Memory B cell (primary cell): ENCODE results near the gene CDH4.

Experiments used
- ATAC-seq: fragments of 150-1000 bp; cut with Tn5 transposase; 2 replicates; pipeline ENCODE4 v1.10.0; 2021; ENCODE audit warnings: low read depth, mild to moderate bottlenecking, moderate library complexity
- DNase-seq, 2 donors: peaks; one replicate each; pipeline ENCODE4 v3.0.0; 2022; ENCODE audit warnings: low spot score in 2 of 2
- H3K27ac Mint-ChIP-seq: one replicate; pipeline ENCODE4 v1.8.0; 2022; ENCODE audit warnings: mild to moderate bottlenecking, moderate library complexity, mixed read lengths
- H3K27me3 Mint-ChIP-seq: one replicate; pipeline ENCODE4 v1.8.0; 2022; ENCODE audit warnings: mixed read lengths
- H3K36me3 Mint-ChIP-seq: one replicate; pipeline ENCODE4 v1.8.0; 2022; ENCODE audit warnings: mild to moderate bottlenecking, mixed read lengths
- H3K4me1 Mint-ChIP-seq: one replicate; pipeline ENCODE4 v1.8.0; 2022; ENCODE audit warnings: mixed read lengths
- H3K4me3 Mint-ChIP-seq: one replicate; pipeline ENCODE4 v1.8.0; 2022; ENCODE audit warnings: mild to moderate bottlenecking, moderate library complexity, mixed read lengths
- H3K9me3 Mint-ChIP-seq: one replicate; pipeline ENCODE4 v1.8.0; 2022; ENCODE audit warnings: mixed read lengths

The CDH4 gene

DNA sequence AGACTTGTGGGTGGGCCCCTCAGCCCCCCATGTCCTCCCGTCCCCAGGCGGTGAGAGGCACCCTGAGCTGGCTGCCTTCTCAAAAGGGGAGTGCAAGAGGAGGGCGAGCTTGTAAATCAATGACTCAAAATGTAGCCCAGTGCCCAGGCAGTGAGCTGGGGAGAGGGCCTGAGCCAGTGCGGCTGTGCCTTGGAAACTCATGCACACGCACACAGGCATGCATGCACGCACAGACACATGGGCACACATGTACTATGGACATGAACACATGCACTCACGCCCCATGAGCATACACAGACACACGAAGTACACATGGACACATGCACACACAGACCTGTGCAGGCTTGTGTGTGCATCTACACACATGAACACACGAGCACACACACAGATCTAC, 680.1 kb downstream of the CDH4 start:
- ATAC-seq (no peak), DNase-seq (no peak)
- no peak overlapping the region for H3K27ac Mint-ChIP-seq

DNA sequence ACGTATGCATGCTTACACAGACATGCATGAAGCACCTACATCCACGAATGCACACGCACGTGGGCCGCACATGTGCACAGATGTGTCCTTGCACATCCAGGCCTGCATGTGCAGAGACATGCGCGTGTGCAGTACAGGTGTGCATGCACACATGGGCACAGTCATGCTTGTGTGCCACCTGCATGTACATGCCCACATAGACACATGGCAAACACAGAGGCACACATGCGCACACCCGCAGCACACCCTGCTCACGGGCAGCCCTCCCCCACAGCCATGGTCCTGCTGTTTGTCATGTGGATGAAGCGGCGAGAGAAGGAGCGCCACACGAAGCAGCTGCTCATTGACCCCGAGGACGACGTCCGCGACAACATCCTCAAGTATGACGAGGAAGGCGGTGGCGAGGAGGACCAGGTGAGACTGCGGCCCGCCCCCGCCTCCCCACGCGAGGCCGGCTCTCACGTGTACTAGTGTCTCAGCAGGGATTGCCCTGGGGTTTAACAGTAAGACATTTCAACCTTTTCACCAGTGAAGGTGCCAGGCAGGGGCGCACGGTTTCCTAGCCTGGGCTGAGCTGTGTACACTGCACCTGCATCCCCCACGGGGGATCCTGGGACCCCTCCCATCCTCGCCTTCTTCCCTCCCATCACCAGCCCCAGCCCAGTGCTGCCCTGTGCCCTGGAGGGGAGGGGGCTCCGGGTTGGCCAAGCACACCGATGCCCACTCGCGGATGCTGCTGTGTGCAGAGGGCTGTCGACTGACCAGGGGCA, 680.8 kb downstream of the CDH4 start:
- ATAC-seq (no peak), DNase-seq (no peak)
- Mint-ChIP-seq H3K4me1 (no peaks in the 10 kb centered on the region), H3K4me3 (no peak overlapping the region), H3K9me3 (no peaks in the 10 kb centered on the region), H3K27ac (no peak overlapping the region), H3K36me3 (no peaks in the 10 kb centered on the region), H3K27me3 (peaks cover 12% of the 10 kb centered on the region)

More for the DNA sequence above, 680.1 kb downstream of the CDH4 start:
- Mint-ChIP-seq H3K4me3 (no peak overlapping the region), H3K9me3 (no peaks in the 10 kb centered on the region), H3K4me1 (no peaks in the 10 kb centered on the region), H3K36me3 (no peaks in the 10 kb centered on the region), H3K27me3 (peaks cover 11% of the 10 kb centered on the region)

GRCh38 chr20:61933481-61933950, 681.5 kb downstream of the CDH4 start:
- Mint-ChIP-seq H3K27ac (no peak overlapping the region), H3K36me3 (no peaks in the 10 kb centered on the region), H3K9me3 (no peaks in the 10 kb centered on the region), H3K4me3 (no peak overlapping the region), H3K27me3 (peaks cover 13% of the 10 kb centered on the region), H3K4me1 (no peaks in the 10 kb centered on the region)
- DNase-seq (no peak), ATAC-seq (no peak)

GRCh38 chr20:61933951-61934715, 682.1 kb downstream of the CDH4 start:
- H3K4me3 Mint-ChIP-seq = no peak overlapping the region
- H3K27me3 Mint-ChIP-seq = peaks cover 13% of the 10 kb centered on the region

DNA sequence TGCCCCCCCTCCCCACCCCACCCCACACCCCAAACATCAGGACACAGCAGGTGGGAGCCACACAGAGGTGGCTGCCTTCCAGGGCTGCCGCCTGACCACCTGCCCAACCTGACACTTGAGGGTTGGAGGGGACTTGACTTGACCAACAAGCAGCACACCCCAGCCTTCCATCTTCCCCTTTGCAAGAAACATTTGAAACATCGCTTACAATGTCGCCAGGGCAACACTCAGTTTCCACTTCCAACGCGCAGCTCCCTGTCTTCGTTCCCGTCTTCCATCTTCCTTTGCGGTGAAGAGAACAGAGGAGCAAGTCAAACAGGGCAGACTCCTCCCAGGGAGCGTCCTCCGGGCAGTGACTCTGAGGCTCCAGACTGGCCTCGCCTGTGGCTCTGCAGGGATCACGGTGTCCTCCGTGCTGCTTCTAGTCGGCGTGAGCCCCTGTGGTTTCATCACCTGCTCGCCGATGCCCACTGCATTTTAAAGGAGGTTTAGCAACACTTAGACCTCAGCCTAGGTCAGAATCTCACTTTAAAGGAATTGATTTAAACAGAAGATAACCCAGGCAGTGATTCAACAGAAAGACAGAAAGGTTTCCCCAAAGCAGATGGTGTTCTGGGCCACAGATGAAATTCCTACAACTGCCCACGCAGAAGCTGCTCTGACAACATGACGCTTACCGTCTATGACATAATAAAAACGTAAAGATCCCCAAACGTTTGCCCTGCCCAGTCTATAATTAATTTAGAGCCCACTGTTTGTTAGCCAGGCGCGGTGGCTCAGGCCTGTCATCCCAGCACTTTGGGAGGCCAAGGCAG, 682.9 kb downstream of the CDH4 start:
- DNase-seq = no peak
- no peak overlapping the region for H3K4me3 Mint-ChIP-seq
- no peak overlapping the region for H3K27ac Mint-ChIP-seq
- ATAC-seq = no peak
- no peaks in the 10 kb centered on the region for H3K9me3 Mint-ChIP-seq
- H3K27me3 Mint-ChIP-seq = peaks cover 13% of the 10 kb centered on the region
- H3K36me3 Mint-ChIP-seq = no peaks in the 10 kb centered on the region
- H3K4me1 Mint-ChIP-seq = no peaks in the 10 kb centered on the region

More at GRCh38 chr20:61933951-61934715, 682.1 kb downstream of the CDH4 start:
- ATAC-seq (no peak), DNase-seq (no peak)
- Mint-ChIP-seq H3K4me1 (no peaks in the 10 kb centered on the region), H3K9me3 (no peaks in the 10 kb centered on the region), H3K36me3 (no peaks in the 10 kb centered on the region), H3K27ac (no peak overlapping the region)

DNA sequence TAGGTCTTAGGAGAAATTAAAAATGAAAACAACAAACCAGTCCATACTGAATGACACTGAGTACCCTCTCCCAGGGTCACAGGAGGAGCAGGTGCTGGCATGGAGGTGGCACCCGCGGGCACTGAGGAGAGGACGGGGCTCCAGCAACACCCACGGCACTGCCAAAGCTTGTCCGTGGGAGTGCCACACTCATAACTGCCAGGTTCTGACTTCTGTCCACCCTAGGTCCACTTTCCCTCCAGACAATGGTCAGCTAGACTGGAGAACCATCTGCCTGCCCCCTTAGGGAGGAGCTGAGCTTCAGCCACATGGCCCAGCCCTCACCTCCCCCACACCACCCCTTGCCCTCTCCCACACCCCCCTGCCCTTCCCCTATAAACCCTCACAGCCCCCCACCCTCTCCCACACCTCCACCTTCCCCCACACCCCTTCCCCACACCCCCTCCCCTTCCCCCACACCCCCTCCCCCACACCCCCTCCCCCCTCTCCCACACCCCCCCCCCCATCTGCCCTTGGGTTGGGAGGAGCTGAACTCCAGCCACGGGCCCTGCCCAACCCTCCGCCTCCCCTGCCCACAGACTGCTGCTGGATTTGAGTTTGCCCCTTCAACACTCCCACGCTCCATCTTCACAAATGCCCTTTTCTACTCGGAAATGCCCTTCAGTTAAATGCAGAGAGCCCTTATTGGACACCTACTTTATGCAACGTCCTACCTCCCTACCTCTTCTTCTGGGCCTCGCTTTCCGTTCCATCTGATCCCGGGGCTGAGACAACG, 684.1 kb downstream of the CDH4 start:
- DNase-seq (no peak), ATAC-seq (no peak)
- H3K27ac Mint-ChIP-seq = no peak overlapping the region
- H3K4me1 Mint-ChIP-seq = no peaks in the 10 kb centered on the region
- H3K36me3 Mint-ChIP-seq = no peaks in the 10 kb centered on the region
- no peak overlapping the region for H3K4me3 Mint-ChIP-seq
- peaks cover 13% of the 10 kb centered on the region for H3K27me3 Mint-ChIP-seq
- no peaks in the 10 kb centered on the region for H3K9me3 Mint-ChIP-seq

DNA sequence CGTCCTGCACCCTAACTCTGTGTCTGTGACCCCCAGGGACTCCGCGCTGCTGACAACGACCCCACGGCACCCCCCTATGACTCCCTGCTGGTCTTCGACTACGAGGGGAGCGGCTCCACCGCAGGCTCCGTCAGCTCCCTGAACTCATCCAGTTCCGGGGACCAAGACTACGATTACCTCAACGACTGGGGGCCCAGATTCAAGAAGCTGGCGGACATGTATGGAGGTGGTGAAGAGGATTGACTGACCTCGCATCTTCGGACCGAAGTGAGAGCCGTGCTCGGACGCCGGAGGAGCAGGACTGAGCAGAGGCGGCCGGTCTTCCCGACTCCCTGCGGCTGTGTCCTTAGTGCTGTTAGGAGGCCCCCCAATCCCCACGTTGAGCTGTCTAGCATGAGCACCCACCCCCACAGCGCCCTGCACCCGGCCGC, 684.7 kb downstream of the CDH4 start:
- ATAC-seq = no peak

GRCh38 chr20:61937146-61937962, 685.3 kb downstream of the CDH4 start:
- Mint-ChIP-seq H3K36me3 (no peaks in the 10 kb centered on the region), H3K27ac (no peak overlapping the region), H3K9me3 (no peaks in the 10 kb centered on the region), H3K4me3 (no peak overlapping the region), H3K4me1 (no peaks in the 10 kb centered on the region), H3K27me3 (peaks cover 13% of the 10 kb centered on the region)
- ATAC-seq (no peak), DNase-seq (no peak)

More for the DNA sequence above, 684.7 kb downstream of the CDH4 start:
- no peak overlapping the region for H3K27ac Mint-ChIP-seq
- no peaks in the 10 kb centered on the region for H3K36me3 Mint-ChIP-seq
- no peak overlapping the region for H3K4me3 Mint-ChIP-seq
- H3K4me1 Mint-ChIP-seq = no peaks in the 10 kb centered on the region
- no peaks in the 10 kb centered on the region for H3K9me3 Mint-ChIP-seq
- DNase-seq = no peak
- H3K27me3 Mint-ChIP-seq = peaks cover 13% of the 10 kb centered on the region

DNA sequence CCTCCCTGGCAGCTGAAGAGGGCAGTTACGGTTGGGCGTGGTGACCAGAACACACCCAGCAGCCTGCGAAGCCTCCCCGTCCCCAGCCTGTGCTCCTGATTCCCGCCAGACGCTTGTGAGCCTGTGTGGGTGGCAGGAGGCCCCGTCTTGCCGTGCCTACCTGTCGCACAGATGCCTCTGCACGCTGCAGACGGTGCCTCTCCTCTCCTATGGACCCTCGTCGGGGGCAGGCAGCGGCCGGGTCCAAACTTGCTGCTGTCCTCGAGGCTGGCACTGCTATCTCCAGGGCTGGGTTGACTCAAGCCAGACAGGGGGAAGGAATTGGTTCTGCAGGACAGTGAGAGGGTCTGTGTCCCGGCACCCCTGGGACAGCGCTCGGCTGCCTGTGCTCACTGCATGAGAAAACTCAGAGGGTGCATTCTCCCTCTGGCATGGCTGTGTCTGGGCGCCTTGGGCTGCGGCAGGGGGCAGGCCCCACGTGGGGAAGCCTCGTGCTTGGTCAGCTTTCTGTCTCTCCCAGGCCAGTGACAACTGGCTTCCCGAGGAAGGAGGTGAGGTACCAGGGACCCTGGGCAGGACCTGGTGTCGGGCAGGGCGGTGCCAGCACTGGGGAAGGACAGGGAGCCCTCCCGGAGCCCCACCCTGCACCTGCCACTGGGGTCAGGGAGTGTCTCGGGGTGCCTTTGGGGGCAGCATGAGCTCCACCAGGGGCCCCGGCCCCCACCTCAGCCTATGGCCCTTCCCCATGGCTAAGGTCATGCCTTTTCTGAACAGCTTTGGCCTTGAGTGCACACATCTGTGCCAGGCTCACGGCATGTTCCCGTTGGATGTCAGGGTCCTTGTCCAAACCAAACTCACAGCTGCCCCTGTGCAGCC, 686.1 kb downstream of the CDH4 start:
- H3K27ac Mint-ChIP-seq = no peak overlapping the region
- H3K36me3 Mint-ChIP-seq = no peaks in the 10 kb centered on the region
- H3K9me3 Mint-ChIP-seq = no peaks in the 10 kb centered on the region
- peaks cover 9% of the 10 kb centered on the region for H3K27me3 Mint-ChIP-seq
- no peak overlapping the region for H3K4me3 Mint-ChIP-seq
- no peak for ATAC-seq
- no peaks in the 10 kb centered on the region for H3K4me1 Mint-ChIP-seq
- no peak for DNase-seq

DNA sequence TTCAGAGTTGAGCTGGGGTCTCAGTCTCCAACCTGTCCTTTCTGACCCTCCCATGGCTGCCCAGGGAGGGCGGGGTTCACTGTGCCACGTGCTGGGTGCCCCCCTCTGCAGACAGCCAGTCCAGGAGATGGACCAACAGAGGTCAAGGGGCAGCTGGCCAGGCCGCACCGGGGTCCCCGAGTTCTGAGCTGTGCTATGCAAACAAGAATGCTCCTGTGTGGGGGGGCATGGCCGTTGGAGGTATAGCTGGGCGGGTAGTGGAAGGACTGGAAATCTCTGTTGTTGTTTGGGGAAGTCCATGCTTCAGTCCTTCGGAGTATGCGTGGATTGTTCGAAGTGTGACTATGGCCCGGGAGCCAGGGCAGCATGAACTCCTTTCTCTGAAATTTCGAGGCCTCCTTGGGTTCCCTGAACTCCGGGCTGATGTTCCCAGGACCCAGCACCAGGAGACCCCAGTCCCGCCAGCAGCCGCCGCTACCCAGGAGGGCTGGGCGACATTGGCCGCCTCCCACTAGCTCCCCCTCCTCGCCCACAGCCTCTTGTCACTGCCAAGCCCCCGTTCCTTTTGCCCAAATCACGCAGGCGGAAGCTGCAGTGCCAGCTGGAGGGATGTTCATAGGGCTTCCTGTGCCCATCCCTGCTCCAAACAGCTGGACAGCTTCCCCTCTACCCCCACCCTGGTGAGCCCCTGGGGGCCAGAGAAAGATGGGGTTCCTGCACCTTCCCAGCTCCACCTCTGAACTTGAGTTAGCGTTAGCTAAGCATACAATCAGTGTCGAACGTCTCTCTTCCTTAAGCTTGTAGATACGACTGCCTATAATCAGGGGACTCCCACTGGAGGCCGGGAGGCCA, 687.0 kb downstream of the CDH4 start:
- Mint-ChIP-seq H3K27ac (no peak overlapping the region), H3K27me3 (peaks cover 9% of the 10 kb centered on the region), H3K36me3 (no peaks in the 10 kb centered on the region), H3K4me1 (no peaks in the 10 kb centered on the region), H3K9me3 (no peaks in the 10 kb centered on the region), H3K4me3 (no peak overlapping the region)
- no peak for DNase-seq
- ATAC-seq = no peak

DNA sequence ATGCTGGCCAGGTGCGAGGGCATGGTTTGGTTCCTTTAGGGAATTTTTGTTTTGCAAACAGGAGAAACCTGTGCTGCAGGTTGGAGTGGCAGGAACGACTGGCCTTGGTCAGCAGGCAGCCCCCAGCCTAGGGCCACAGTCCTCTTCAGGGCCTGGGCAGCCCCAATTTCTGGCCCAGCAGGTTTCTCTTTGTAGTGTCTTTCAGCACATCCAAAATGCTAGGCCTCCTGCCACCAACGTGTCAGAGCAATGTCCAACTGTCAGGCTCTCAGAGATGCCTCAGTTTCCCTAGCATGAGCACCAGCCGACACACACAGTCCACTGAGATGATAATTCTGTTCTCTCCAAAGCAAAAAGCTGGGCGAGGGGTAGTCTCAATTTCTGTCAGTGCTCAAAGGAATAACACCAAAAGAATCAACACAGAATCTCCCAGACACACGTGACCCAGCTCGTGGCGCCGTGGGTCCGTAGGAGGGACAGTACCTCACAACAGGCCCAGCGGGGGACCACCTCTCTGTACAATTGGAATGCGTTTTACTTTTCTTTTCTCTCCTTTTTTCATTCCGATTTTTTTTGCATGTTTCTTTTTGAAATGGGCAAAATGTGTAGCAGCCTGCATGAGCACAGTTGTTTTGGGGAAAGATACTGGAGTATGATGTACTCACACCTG, 687.8 kb downstream of the CDH4 start:
- ATAC-seq (no peak), DNase-seq (no peak)
- Mint-ChIP-seq H3K4me1 (no peaks in the 10 kb centered on the region), H3K36me3 (no peaks in the 10 kb centered on the region), H3K4me3 (no peak overlapping the region), H3K27me3 (peaks cover 8% of the 10 kb centered on the region), H3K9me3 (no peaks in the 10 kb centered on the region), H3K27ac (no peak overlapping the region)
